Epithelial cell of proximal tubule (primary cell): ENCODE data around the gene FCRL1. TPM values are rescaled to one million over a fixed set of nuclear protein-coding genes. Genes with fewer than 3 reads are reported as not detected.

Experiments used
- DNase-seq: peaks from one replicate; pipeline ENCODE4 v3.0.0-alpha.2; 2011; ENCODE audit warnings: low read depth
- H3K4me3 ChIP-seq: 2 replicates; pipeline ENCODE4 v1.5.1; 2011; ENCODE audit warnings: low read depth, mild to moderate bottlenecking, low read length
- total RNA-seq: library from RNA; depleted of rRNA; stranded (reverse); fragments of >200 nt; gene quantifications from 2 replicates; pipeline ENCODE4 v1.2.3, GENCODE V29; 2015
- TF ChIP-seq, protein P1 (sequence below): conservative IDR thresholded peaks from 2 replicates; pipeline ENCODE4 v1.5.1; 2012; ENCODE audit warnings: low read depth, mild to moderate bottlenecking, low read length

FCRL1 gene
- total RNA-seq, 1 donor from 2014 or later: not detected

DNA sequence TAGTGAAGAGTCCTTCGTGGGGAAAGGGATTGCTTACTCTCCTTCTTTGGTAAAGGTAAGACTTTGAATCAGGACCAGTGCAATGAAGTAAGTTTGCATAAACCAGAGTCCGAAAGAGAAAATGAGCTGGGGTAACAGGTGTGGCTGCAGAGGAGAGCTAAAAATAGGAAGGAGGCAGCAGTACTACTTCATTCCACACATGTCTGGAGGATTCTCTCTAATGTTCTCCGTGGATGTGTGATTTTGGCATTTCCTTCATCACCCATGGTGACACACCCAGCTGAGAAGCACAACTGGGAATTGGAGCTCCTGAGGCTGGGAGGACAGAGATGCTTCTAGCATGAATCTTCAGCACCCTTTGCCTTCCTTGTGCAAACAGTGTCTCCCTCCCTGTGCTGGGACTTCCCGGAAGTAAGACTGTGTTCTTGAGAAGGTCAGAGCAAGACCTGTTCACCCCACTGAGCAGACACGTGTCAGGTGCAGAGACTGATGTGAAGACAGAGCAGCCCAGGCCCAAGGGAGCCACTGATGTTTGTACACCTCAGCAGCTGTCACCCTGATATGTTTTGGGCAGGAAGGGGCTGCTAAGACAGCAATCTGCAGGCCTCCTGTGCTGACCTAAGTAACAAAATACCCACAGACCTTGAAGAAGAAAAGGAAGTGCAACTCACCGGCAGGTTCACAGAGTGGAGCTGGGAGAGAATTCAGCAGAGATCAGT is 13.3 kb downstream of the FCRL1 start:
- no peak for DNase-seq
- TF ChIP-seq, protein P1, sequence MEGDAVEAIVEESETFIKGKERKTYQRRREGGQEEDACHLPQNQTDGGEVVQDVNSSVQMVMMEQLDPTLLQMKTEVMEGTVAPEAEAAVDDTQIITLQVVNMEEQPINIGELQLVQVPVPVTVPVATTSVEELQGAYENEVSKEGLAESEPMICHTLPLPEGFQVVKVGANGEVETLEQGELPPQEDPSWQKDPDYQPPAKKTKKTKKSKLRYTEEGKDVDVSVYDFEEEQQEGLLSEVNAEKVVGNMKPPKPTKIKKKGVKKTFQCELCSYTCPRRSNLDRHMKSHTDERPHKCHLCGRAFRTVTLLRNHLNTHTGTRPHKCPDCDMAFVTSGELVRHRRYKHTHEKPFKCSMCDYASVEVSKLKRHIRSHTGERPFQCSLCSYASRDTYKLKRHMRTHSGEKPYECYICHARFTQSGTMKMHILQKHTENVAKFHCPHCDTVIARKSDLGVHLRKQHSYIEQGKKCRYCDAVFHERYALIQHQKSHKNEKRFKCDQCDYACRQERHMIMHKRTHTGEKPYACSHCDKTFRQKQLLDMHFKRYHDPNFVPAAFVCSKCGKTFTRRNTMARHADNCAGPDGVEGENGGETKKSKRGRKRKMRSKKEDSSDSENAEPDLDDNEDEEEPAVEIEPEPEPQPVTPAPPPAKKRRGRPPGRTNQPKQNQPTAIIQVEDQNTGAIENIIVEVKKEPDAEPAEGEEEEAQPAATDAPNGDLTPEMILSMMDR: no peak
- no peak overlapping the region for H3K4me3 ChIP-seq

DNA sequence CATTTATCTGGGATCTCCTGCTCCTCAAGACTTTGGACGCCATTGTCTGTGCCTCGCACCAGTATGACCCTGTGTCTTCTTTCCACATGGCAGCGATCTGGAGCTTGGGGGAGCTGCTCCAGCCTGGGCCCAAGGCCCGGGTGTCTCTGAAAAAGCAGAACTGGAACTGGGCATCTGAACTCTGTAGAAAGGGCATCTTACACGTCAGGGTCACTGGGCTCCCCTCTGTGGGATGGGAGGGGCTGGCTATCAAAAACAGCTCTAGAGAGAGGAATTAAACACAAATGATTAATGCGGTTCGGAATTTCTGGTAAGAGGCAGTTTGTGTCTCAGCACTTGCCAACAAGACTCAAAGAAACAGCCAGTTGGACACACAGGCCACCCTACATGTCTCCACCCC is 16.1 kb downstream of the FCRL1 start:
- TF ChIP-seq, protein P1: no peak
- DNase-seq: no peak
- no peak overlapping the region for H3K4me3 ChIP-seq

DNA sequence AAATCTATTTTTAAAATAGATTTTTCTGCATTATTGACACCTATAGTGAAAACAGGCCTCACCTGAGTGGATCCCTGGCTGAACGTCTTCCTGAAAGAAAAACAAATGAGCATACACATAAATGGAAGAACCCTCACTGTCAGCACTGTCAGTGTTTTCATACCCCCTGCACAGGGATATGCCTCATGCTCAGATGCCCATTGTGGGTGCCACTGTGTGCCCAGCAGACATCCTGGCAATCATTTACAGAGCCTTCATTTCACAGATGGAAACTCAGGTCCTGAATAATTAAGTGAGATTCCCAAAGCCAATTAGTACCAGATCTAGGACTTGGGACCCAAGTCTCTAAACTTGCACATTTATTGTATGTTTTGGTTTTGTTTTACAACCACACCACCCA is 19.9 kb downstream of the FCRL1 start:
- TF ChIP-seq, protein P1: no peak
- DNase-seq: peak; percentile 16
- no peak overlapping the region for H3K4me3 ChIP-seq

DNA sequence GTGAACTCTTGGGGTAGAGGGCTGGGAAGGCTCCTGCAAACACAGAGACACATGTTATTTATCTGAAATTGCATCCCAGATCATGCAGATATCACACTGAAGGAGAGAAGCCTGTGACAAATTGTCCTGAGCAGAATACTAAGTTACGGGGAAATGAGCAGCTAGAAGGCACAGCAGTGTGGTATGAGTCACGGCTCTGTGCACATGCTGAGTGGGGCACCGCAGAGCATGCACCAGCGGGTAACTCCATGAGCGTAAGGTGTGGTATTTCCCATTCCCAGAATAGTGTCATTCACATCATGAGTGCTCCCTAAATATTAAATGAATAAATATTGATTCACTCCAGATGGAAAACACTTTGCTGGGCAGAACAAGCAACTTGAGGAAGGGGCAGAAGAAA is 21.7 kb downstream of the FCRL1 start:
- peak; percentile 46 for DNase-seq
- H3K4me3 ChIP-seq: no peak overlapping the region
- TF ChIP-seq, protein P1: no peak

DNA sequence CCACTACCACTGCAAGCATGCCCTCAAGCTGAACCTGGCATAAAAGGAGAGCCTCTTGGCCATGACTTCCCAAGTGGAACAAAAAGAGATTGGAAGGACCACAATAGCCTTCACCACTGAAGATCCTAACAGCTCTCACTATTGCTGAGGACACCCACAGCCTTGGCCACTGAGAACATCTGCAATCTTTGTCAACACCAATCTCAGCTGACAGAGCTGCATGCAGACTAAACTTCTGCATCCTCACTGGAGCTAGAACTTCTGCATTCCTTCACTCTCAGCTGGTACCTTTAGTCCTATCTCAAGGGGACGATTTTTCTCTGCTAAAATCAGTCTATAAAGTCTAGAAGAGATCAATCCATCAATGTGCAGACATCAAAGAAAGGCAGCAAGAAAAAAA is 34.7 kb downstream of the FCRL1 start:
- TF ChIP-seq, protein P1: no peak
- no peak for DNase-seq
- no peak overlapping the region for H3K4me3 ChIP-seq

DNA sequence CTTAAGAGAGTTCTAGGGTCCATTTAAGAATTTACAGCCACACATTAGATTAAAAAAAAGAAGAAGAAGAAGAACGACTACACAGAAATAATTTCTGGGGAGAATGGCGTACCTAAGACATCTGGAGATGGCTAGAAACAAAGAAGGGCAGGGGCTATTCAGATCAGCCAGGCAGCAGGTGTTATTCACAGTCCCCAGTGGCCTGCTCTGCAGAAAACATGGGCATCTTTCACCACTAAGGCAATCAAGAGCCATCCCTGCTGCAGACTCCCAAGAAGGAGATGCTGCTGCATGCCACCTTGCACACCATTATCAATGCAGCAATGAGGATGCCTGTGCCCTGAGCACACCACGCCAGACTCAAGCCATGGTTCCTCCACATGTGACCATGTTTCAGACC is 35.1 kb downstream of the FCRL1 start:
- DNase-seq: no peak
- TF ChIP-seq, protein P1: no peak
- H3K4me3 ChIP-seq: no peak overlapping the region

DNA sequence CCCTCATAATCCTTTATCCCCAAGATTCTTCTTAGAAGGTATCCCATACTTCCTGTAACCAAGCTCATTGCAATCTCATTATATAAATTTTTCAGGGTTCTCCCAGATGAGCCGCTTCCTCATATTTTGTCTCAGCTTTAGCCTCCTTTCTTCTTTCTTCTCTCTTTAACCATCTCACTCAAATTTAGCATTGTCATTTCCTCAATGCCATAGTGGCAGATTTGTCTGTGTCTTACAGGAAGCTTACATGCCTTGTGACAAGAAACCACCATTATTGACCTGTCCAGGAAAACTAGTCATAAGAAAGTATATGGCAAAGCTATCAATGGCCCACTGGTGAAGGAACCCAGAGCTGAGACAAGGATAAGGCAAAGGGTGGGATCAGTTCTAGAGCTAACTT is 37.0 kb downstream of the FCRL1 start:
- DNase-seq: no peak
- TF ChIP-seq, protein P1: no peak
- no peak overlapping the region for H3K4me3 ChIP-seq
